ENCODE results near the gene OTUB2. TPM values are rescaled to one million over a fixed set of nuclear protein-coding genes. Genes with fewer than 3 reads are reported as not detected.

OTUB2 gene
- polyA plus RNA-seq, 1 experiment = 1.1 TPM

DNA sequence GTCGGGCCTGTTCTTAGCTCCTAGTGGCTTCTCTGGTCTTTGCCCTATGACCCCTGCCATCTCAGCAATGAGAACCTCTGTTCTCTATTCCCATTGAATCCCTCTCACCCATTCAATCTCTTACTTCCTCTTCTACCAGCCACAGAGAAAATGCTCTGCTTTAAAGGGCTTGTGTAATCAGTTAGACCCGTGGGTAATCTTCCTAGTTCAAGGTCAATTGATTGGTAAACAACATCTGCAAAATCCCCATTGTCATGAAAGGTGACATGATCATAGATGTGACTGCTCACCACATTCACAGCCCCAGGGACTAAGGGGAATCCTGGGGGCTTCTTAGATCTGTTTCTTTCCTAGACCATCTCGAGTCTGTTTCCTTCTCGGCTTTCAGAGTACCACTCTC is 36.2 kb upstream of the OTUB2 start:
- TF ChIP-seq, protein P1, sequence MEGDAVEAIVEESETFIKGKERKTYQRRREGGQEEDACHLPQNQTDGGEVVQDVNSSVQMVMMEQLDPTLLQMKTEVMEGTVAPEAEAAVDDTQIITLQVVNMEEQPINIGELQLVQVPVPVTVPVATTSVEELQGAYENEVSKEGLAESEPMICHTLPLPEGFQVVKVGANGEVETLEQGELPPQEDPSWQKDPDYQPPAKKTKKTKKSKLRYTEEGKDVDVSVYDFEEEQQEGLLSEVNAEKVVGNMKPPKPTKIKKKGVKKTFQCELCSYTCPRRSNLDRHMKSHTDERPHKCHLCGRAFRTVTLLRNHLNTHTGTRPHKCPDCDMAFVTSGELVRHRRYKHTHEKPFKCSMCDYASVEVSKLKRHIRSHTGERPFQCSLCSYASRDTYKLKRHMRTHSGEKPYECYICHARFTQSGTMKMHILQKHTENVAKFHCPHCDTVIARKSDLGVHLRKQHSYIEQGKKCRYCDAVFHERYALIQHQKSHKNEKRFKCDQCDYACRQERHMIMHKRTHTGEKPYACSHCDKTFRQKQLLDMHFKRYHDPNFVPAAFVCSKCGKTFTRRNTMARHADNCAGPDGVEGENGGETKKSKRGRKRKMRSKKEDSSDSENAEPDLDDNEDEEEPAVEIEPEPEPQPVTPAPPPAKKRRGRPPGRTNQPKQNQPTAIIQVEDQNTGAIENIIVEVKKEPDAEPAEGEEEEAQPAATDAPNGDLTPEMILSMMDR (IDR thresholded peaks at IDR 0.05; ENCODE audit: insufficient read depth, low read depth, low read length) = no peak
- peaks cover 4% of the 10 kb centered on the region; the same call in 1 of the 2 replicates for H3K27me3 ChIP-seq (ENCODE audit: control insufficient read depth, insufficient read depth, low read length)
- ChIA-PET POLR2A (no interaction called here), CTCF (no interaction called here)
- no peaks in the 10 kb centered on the region for H3K36me3 ChIP-seq (ENCODE audit: control insufficient read depth, insufficient read depth, low read length)
- DNase-seq (ENCODE audit: low read depth) = no peak
- H3K4me3 ChIP-seq (ENCODE audit: low read depth, low read length) = no peak overlapping the region

DNA sequence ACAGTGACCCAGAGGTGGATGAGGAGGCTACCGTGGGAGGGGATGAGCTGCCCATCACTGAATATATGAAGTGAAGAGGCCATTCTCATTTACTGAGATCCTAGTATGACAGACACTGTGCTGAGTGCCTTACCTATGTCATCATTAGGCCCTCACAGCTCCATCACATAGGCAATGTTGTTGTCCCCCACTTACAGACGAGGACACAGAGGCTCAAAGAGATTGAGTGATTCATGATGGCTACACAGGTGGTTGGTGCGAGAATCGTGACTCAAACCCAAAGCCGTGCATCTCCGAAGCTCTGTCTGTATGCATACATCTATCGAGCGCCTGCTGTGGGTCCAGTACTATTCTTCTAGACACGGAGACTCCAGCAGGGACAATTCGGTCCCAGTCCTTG is 34.9 kb upstream of the OTUB2 start:
- peaks cover 4% of the 10 kb centered on the region; the same call in 1 of the 2 replicates for H3K27me3 ChIP-seq (ENCODE audit: control insufficient read depth, insufficient read depth, low read length)
- H3K36me3 ChIP-seq (ENCODE audit: control insufficient read depth, insufficient read depth, low read length) = no peaks in the 10 kb centered on the region
- TF ChIP-seq, protein P1 (IDR thresholded peaks at IDR 0.05; ENCODE audit: insufficient read depth, low read depth, low read length) = no peak
- ChIA-PET CTCF (interaction anchor here (1.1 to 3.6 kb wide), 6 partner anchors 10 to 141 kb away, joined by 3 to 19 read pairs (median 6); no protein-coding TSS in a partner anchor), POLR2A (no interaction called here)
- no peak for DNase-seq (ENCODE audit: low read depth)
- H3K4me3 ChIP-seq (ENCODE audit: low read depth, low read length) = no peak overlapping the region

DNA sequence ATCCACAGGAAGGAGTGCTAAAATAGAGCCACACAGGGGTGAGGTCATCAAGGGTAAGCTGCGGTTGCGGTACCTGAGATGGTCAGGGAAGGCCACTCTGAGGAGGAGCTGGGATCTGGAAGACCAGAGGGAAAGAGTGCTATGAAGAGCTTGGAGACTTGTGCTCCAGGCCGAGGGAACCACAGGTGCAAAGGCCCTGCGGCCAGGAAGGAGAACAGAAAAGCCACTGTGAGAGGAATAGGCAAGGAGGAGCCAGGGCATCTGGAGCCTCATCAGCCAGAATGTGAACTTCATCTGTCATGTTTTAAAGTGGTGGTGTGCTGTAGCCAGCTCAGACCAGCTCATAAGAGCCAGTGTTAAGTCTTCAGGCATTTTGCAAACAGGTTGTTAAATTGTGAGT is 34.5 kb upstream of the OTUB2 start:
- Histone ChIP-seq H3K4me3 (ENCODE audit: low read depth, low read length) (no peak overlapping the region), H3K27me3 (ENCODE audit: control insufficient read depth, insufficient read depth, low read length) (peaks cover 4% of the 10 kb centered on the region; the same call in 1 of the 2 replicates), H3K36me3 (ENCODE audit: control insufficient read depth, insufficient read depth, low read length) (no peaks in the 10 kb centered on the region)
- DNase-seq (ENCODE audit: low read depth) = no peak
- ChIA-PET POLR2A (no interaction called here), CTCF (interaction anchor here (1.1 to 3.6 kb wide), 7 partner anchors 10 to 140 kb away, joined by 3 to 19 read pairs (median 5); no protein-coding TSS in a partner anchor)
- TF ChIP-seq, protein P1 (IDR thresholded peaks at IDR 0.05; ENCODE audit: insufficient read depth, low read depth, low read length) = no peak

DNA sequence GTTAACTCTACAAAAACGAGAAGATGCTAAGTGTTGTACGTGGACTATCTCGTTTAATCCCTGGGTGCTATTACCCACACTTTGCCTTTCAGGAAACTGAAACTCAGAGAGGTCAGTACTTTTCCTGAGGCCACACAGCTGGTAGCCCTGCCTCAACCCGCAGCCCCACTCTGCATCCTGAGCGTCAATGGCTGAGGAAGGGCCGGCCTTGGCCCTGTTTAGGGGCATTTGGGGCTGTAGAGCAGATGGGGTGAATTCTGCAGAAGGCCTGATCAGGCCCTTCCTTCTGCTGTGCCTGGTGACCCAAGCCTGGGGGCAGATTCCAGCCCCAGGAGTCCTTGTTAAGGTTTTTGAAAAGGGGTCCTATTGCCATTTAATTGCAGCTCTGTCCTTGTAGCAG is 32.8 kb upstream of the OTUB2 start:
- POLR2A ChIA-PET = no interaction called here
- no peak overlapping the region for H3K4me3 ChIP-seq (ENCODE audit: low read depth, low read length)
- TF ChIP-seq, protein P1 (IDR thresholded peaks at IDR 0.05; ENCODE audit: insufficient read depth, low read depth, low read length) = no peak
- peaks cover 4% of the 10 kb centered on the region; the same call in 1 of the 2 replicates for H3K27me3 ChIP-seq (ENCODE audit: control insufficient read depth, insufficient read depth, low read length)
- DNase-seq (ENCODE audit: low read depth) = no peak
- H3K36me3 ChIP-seq (ENCODE audit: control insufficient read depth, insufficient read depth, low read length) = no peaks in the 10 kb centered on the region
- CTCF ChIA-PET = interaction anchor here (2.4 to 3.6 kb wide), 2 partner anchors 54 to 58 kb away, joined by 7 to 19 read pairs; no protein-coding TSS in a partner anchor

DNA sequence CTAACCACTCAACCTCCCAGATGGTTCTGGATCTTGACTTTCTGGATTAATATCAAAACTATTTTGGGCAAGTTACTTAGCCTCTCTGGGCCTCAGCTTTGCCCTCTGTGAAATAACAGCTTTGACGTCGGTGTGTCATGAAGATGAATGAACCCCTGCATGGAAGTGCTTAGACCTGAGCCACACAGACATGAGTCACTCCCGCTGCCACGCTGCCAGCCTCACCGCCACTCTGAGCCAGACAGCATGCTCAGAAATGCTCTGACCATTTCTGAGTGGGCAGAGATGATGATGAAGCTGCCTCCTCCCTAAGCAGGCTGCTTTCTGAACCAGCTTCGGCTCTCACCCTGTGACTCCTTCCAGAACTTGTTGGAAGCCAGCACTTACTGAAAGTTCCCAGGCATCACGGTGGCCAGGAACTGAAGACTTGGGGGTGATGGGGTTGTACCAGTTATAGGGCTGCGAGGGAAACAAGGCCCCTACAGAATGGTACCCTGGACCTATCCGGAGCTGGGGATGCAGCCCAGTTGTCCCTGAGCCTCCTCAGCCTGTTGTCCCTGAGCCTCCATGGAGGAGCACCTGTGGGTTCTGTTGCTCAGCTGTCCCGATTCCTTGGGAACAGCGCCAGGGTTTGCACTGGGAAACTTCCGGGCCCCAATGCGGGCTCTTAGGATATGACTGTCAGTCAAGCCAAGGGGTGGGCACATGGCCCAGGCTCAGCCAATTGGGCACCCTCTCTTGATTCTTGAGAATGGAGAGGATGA is 31.0 kb upstream of the OTUB2 start:
- ChIA-PET CTCF (interaction anchor here (0.8 to 11.5 kb wide), 6 partner anchors 9 to 62 kb away, joined by 3 to 387 read pairs (median 4); no protein-coding TSS in a partner anchor), POLR2A (no interaction called here)
- Histone ChIP-seq H3K4me3 (ENCODE audit: low read depth, low read length) (no peak overlapping the region), H3K36me3 (ENCODE audit: control insufficient read depth, insufficient read depth, low read length) (no peaks in the 10 kb centered on the region), H3K27me3 (ENCODE audit: control insufficient read depth, insufficient read depth, low read length) (peaks cover 4% of the 10 kb centered on the region; the same call in 1 of the 2 replicates)
- DNase-seq (ENCODE audit: low read depth) = no peak
- TF ChIP-seq, protein P1 (IDR thresholded peaks at IDR 0.05; ENCODE audit: insufficient read depth, low read depth, low read length) = no peak

All from BJ (cell line).